ENCODE measurements around the gene ADH1C.

DNA sequence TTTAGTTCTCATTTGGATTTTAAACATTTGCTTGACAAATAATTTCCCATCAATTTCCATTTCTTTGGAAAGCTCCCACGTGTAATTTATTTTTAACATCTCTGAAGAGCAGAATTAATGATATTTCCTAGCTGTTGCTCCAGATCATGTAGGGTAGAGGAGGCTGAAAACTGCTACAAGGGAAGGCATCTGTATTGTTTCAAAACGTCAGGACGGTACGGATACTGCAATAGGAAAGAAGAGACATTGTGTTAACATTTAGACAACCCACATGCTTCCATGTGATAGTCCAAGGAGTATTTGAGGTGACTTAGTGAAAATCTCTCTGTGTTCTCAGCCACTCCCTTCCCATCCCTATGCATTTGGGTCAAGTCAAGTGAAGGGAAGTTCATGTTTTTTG, 16.0 kb downstream of the ADH1C start:
- TF ChIP-seq YY1 (IDR thresholded peaks at IDR 0.05; ENCODE audit: low read depth) (no peak), ELF1 (IDR thresholded peaks at IDR 0.05) (no peak), TAF1 (IDR thresholded peaks at IDR 0.05; ENCODE audit: borderline replicate concordance, low read depth, low read length) (no peak)
